Hepatocyte (in vitro differentiated cells): ENCODE measurements around the gene COL4A1.

Experiments used
- CTCF ChIP-seq: fragments of 200-600 bp; sonication (generic); IDR thresholded peaks from 2 replicates; pipeline ENCODE4 v1.5.1; 2016; ENCODE audit warnings: antibody characterized with exemption, mild to moderate bottlenecking; ENCODE audit not compliant: poor library complexity
- EZH2 ChIP-seq: fragments of 200-600 bp; sonication (generic); IDR thresholded peaks from 2 replicates; pipeline ENCODE4 v1.6.1; 2016; ENCODE audit warnings: antibody characterized with exemption, mild to moderate bottlenecking, borderline replicate concordance

- TF ChIP-seq CTCF (no peak), EZH2 (no peak)
Measured at GRCh38 chr13:110262082-110262436, 44.9 kb downstream of the COL4A1 start.
